Tibial artery (tissue), 4 donors: Measurements from ENCODE around the gene DGCR6L.
"Not testable (repeated sequence)": the region's sequence is repeated elsewhere in the genome, so short reads cannot be mapped to it uniquely, and the experiment has no call there.

Source experiments
- DNase-seq, 2 donors: peaks; one replicate each; pipeline ENCODE4 v3.0.0-alpha.2; 2019
- H3K27ac ChIP-seq, 2 donors: fragments of 200-600 bp; sonication (generic) in 1 of 2; 1 replicate in 1 of 2; 2 replicates in 1 of 2; pipeline ENCODE4 v1.5.1; 2018 to 2019; ENCODE audit warnings: mild to moderate bottlenecking in 1 of 2
- H3K27me3 ChIP-seq, 2 donors: fragments of 200-600 bp; sonication (generic) in 1 of 2; one replicate each; pipeline versions ENCODE4 v1.5.1 to v1.6.0; 2016 to 2019
- H3K36me3 ChIP-seq, 3 donors: fragments of 200-600 bp; sonication (generic) in 2 of 3; one replicate each; pipeline ENCODE4 v1.5.1; 2016 to 2019; ENCODE audit warnings: mild to moderate bottlenecking in 2 of 3
- H3K4me1 ChIP-seq, 4 donors: fragments of 200-600 bp; sonication (generic) in 2 of 4; 1 replicate in 3 of 4; 2 replicates in 1 of 4; pipeline ENCODE4 v1.5.1; 2016 to 2019
- H3K4me3 ChIP-seq, 2 donors: fragments of 200-600 bp; sonication (generic) in 1 of 2; 1 replicate in 1 of 2; 2 replicates in 1 of 2; pipeline ENCODE4 v1.5.1; 2018 to 2019; ENCODE audit warnings: mild to moderate bottlenecking in 2 of 2
- H3K9me3 ChIP-seq, 3 donors: fragments of 200-600 bp; sonication (generic) in 1 of 3; one replicate each; pipeline ENCODE4 v1.5.1; 2016 to 2019
- intact Hi-C: fragments of 100-400 bp; cut with DNase I; formaldehyde crosslinking; loops from one replicate; pipeline ENCODE4 v1.15.0; 2023; ENCODE audit warnings: low total_unique reads
- TF ChIP-seq, protein P1 (sequence below), 2 experiments: fragments of 200-600 bp in 1 of 2; fragments of 450-650 bp in 1 of 2; IDR thresholded peaks; one replicate each; pipeline ENCODE4 v1.5.1; 2017 to 2019; ENCODE audit warnings: antibody characterized with exemption in 2 of 2, mild to moderate bottlenecking in 1 of 2, moderate library complexity in 1 of 2

The DGCR6L gene

GRCh38 chr22:20285473-20286311 is 34.2 kb downstream of the DGCR6L start:
- peak; percentile 69 to 84 for DNase-seq
- not testable (repeated sequence) for H3K36me3 ChIP-seq, H3K27ac ChIP-seq, H3K9me3 ChIP-seq, H3K4me3 ChIP-seq, H3K4me1 ChIP-seq
- peaks cover 0 to 29% of the 10 kb centered on the region in 2 donors for H3K27me3 ChIP-seq
- TF ChIP-seq, protein P1, sequence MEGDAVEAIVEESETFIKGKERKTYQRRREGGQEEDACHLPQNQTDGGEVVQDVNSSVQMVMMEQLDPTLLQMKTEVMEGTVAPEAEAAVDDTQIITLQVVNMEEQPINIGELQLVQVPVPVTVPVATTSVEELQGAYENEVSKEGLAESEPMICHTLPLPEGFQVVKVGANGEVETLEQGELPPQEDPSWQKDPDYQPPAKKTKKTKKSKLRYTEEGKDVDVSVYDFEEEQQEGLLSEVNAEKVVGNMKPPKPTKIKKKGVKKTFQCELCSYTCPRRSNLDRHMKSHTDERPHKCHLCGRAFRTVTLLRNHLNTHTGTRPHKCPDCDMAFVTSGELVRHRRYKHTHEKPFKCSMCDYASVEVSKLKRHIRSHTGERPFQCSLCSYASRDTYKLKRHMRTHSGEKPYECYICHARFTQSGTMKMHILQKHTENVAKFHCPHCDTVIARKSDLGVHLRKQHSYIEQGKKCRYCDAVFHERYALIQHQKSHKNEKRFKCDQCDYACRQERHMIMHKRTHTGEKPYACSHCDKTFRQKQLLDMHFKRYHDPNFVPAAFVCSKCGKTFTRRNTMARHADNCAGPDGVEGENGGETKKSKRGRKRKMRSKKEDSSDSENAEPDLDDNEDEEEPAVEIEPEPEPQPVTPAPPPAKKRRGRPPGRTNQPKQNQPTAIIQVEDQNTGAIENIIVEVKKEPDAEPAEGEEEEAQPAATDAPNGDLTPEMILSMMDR (IDR thresholded peaks at IDR 0.05), result peak; percentile 41 to 85
- intact Hi-C loops, result loop anchor here (1.0 kb wide), 1 partner anchor 128 kb away; no protein-coding TSS in a partner anchor

DNA sequence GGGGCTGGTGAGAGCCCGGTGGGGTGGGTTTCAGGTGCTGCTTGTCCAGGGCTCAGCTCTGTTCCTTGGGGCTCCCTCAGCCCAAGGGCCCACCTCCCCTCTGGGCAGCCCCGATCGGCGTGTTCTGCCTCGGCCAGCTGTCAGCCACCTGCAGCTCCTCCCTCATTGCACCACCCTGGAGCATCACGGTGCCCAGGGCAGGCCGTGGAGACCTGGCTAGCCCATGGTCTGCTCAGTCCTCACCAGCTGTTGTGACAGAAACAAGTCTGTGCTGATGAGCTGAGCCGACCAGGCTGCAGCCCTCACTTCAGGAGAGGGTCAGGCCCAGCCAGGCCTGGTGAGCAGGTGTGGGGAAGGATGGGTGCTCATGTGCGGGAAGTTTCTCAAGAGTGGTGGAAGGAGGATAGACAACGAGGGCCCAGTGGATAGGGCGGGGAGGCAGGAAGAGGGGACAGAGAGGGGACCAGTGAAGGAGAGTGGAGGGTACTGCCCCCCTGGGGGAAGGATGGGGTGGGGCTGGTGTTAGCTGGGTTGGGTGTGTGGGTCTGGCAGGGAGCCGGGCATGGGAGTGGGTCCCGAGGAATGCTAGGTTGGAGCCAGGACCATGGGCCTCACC is 35.3 kb downstream of the DGCR6L start:
- Histone ChIP-seq H3K4me1 (no peaks in the 10 kb centered on the region), H3K27me3 (peaks cover 0 to 18% of the 10 kb centered on the region in 2 donors), H3K4me3 (no peak overlapping the region), H3K9me3 (no peaks in the 10 kb centered on the region), H3K36me3 (no peaks in the 10 kb centered on the region), H3K27ac (no peak overlapping the region)
- TF ChIP-seq, protein P1 (IDR thresholded peaks at IDR 0.05), result no peak
- DNase-seq, result no peak
- intact Hi-C loops, result loop anchor here (1.0 kb wide), 1 partner anchor 127 kb away; no protein-coding TSS in a partner anchor

DNA sequence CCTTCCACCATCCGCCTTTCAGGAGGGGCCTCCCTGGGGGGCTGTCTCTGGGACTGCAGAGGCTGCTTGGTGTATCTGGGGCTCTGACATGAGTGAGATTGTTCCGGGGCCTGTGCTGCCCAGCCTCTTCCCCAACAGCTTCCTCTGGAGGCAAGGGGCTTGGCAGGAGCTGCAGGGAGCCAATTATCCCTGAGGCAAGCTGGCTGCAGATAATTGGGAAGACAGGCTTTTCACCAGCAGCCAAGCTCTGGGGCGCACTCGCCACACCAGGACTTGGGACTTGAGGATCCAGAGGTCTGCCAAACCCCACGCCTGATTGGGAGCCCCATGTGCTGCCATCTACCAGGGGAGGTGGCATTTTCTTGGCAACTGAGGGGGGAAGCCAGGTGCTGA is 36.2 kb downstream of the DGCR6L start:
- no peak overlapping the region for H3K4me3 ChIP-seq
- TF ChIP-seq, protein P1 (IDR thresholded peaks at IDR 0.05), result no peak
- no peak for DNase-seq
- H3K9me3 ChIP-seq, result no peaks in the 10 kb centered on the region
- H3K27ac ChIP-seq, result no peak overlapping the region
- no peaks in the 10 kb centered on the region for H3K36me3 ChIP-seq
- no peaks in the 10 kb centered on the region for H3K4me1 ChIP-seq
- H3K27me3 ChIP-seq, result peaks cover 0 to 15% of the 10 kb centered on the region in 2 donors
- intact Hi-C loops, result no loop called here

DNA sequence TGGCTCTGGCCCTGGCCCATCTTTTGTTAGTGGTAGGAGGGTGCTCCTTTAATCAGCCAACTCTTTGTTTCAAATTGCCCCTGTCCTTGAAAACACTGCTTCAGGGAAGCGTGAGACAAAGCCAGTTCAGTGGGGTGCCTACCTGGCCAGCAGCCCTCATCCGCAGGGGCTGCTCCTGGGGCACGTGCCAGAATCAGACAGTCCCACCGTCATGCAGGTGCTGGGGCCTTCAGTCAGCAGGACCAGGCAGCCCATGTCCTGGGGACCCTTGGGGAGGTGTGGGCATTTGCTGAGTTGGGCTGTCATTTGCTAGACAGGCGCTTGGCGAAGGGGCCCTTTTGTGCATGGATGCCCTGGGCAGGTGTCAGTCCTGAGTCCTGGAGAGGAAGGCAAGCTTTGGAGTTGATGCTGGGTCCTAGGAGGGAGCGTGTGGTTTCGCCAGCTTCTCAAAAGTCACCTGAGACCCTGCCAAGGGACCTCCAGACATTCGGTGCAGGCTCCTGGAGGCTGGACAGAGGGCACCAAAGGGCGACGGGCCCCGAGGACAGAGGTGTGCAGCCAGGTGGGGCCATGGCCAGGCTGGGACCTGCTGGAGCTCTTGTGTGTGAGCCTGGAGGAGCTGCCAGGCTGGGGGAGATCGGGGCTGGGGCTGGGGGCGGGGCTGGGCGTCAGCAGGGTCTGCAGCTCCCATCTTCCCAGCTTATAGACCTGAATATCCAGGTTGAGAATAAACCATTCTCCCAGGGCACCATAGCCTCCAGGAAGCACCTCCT is 36.8 kb downstream of the DGCR6L start:
- H3K27ac ChIP-seq, result no peak overlapping the region
- intact Hi-C loops, result no loop called here
- TF ChIP-seq, protein P1 (IDR thresholded peaks at IDR 0.05), result no peak
- H3K4me3 ChIP-seq, result no peak overlapping the region
- H3K9me3 ChIP-seq, result no peaks in the 10 kb centered on the region
- H3K36me3 ChIP-seq, result no peaks in the 10 kb centered on the region
- no peak for DNase-seq
- H3K27me3 ChIP-seq, result peaks cover 0 to 15% of the 10 kb centered on the region in 2 donors
- no peaks in the 10 kb centered on the region for H3K4me1 ChIP-seq

GRCh38 chr22:20281891-20282290 is 38.0 kb downstream of the DGCR6L start:
- peaks cover 0 to 15% of the 10 kb centered on the region in 2 donors for H3K27me3 ChIP-seq
- TF ChIP-seq, protein P1 (IDR thresholded peaks at IDR 0.05), result no peak
- H3K27ac ChIP-seq, result no peak overlapping the region
- H3K36me3 ChIP-seq, result no peaks in the 10 kb centered on the region
- no peak for DNase-seq
- H3K4me1 ChIP-seq, result no peaks in the 10 kb centered on the region
- intact Hi-C loops, result no loop called here
- H3K9me3 ChIP-seq, result no peaks in the 10 kb centered on the region
- no peak overlapping the region for H3K4me3 ChIP-seq

DNA sequence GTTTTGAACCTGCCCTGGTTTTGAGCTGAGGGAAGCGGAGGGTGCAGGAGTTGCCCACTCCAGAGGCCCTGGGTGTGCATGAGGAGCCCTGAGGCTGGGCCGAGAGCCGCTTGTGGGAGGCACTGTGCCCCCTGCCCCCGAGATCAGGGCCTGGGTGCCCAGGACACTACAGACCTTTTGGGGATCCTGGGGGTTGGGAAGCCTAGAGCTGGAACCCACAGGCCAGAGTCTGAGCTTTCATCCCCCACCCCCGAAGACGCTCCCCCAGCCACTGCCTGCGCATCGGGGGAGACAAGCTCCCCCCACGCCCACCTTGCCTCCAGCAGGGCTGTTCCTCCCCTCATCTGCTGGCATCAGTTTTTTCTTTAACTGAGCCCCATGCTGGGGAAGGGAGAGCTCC is 38.4 kb downstream of the DGCR6L start:
- H3K36me3 ChIP-seq, H3K4me3 ChIP-seq, intact Hi-C loops, H3K4me1 ChIP-seq, H3K9me3 ChIP-seq, H3K27ac ChIP-seq, DNase-seq: not testable (repeated sequence)
- peaks cover 0 to 15% of the 10 kb centered on the region in 2 donors for H3K27me3 ChIP-seq
